Stimulated activated CD8-positive, alpha-beta memory T cell treated with anti-CD3 and anti-CD28 coated beads, Interleukin-7, amount 100 ng/mL, for 1 hour (primary cell): ENCODE results near the gene FAM200C.
"Not testable (repeated sequence)": the region's sequence is repeated elsewhere in the genome, so short reads cannot be mapped to it uniquely, and the experiment has no call there.

Experiments
- DNase-seq, 2 donors: peaks; one replicate each; pipeline ENCODE4 v3.0.0-alpha.2; 2020; ENCODE audit warnings: low read depth in 2 of 2

The FAM200C gene

DNA sequence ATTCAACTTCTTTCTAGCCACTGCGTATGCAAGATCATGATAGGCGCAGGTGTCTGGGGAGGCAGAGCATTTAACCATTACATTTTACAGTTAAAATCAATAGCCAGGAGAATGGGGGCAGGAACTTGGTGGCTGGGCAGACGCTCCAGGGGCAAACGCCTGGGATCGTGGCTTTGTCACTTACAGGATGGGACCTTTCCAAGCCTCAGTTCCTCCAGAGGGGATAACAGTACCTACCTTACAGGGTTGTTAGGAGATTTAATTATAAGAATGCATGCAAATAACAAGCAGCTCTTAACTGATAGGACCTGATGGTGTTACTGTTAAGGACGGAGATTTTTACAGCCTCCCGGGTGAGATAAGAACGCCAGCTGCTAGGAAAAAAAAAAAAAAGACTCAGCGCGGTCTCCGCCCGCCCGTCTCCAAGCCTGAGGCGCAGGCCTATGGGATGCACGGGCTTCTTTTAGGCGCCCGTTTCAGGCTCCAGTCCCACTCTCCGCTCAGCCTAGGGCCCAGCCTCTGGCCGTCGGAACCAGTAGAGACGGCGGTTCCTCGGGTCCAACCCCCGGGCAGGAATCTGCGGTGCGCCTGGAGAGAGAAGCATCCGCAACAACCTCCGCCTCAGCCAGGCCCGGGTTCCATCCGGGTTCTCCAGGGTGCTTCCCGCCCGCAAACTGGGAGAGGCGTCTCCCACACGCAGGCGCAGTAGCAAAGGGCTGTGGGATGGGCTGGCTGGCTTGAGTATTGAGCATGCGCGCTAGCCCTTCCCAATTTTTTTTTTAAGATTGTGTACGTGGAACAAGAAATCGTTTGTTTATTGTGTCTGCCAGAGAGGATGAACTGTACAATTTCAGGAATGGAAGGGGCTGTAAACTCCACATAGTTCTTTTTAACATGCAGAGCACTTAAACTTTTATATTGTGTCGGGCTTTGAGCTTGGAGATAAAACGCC is at the start of gene FAM200C:
Gene FAM200C, minus strand, starts transcription at position 653 of the 952 bp plus-strand sequence. CDS start 4,564 bp downstream, outside the sequence.
- peak; percentile 20 to 35 for DNase-seq

DNA sequence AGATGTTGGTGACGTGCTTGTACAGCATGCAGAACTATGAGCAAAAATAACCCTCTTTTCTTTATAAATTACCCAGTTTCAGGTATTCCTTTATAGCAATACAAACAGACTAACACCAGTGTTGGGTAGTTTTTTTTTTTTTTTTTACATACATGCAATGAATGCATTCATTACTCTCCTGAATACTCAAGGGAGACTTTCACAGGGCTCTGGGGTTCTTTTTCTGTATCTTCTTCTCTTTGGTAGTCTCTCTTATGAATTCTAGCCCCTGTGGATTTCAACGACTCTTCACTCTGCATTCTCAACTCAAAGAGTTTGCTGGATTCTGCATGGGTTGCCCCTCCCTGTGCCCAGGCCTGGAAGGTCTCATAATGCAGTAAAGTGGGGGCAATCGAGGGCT is 49.6 kb upstream of the FAM200C start:
- no peak for DNase-seq

DNA sequence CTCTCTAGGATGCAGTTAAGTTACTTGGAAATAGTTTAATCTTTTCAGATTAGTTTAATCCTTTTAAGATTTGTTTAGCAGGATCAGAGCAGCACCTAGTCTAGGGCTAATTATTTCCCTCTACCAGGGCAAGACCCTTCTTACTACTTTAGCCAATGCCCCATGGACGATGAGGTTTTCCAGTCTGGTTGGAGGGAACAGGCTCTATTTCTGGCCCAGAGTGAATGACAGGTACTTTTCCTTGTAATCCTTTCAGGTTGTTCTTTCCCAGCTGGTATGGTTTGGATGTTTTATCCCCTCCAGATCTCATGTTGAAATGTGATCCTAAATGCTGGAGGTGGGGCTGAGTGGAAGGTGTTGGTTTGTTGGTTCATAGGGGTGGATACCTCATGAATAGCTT is 49.0 kb upstream of the FAM200C start:
- DNase-seq: no peak

DNA sequence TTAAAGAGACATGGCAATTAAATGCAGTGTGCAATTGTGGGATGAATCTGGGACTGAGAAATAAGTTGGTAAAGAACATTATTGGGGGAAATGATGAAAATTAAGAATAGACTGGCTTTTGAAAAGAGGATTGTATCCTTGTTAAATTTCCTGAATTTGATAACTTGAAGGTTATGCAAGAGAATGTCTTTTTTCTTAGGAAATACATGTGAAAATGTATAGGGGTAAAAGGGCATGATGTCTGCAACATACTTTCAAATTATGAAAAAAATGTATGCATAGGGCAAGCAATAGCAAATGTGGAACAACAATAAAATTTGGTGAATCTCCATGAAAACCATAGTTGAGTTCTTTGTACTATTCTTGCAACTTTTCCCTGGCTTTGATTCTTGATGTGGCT is 45.9 kb upstream of the FAM200C start:
- no peak for DNase-seq

DNA sequence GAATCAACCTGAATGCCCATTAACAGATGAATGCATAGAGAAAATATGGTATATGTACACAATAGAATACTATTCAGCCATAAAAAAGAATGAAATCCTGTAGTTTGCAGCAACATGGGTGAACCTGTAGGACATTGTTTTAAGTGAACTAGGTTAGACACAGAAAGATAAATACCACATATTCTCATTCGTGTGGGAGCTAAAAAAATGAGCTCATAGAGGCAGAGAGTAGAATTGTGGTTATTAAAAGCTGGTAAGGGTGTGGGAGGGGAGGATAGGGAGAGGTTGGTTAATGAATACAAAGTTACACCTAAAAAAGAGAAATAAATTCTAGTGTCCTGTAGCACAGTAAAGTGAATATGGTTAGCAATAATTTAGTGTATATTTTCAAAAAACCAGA is 45.3 kb upstream of the FAM200C start:
- DNase-seq: no peak

DNA sequence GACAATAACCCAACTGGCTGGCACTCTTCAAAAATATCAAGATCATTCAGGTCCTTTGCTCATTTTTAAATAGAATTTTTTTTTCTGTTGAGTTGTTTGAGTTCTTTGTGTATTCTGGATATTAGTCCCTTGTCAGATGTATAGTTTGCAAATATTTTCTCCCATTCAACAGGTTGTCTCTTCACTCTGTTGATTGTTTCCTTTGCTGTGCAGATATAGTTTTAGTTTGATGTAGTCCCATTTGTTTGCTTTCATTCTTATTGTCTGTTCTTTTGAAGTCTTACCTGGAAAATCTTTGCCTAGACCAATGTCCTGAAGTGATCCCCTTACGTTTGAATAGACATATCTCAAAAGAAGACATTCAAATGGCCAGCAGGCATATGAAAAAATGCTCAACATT is 44.6 kb upstream of the FAM200C start:
- DNase-seq: no peak

DNA sequence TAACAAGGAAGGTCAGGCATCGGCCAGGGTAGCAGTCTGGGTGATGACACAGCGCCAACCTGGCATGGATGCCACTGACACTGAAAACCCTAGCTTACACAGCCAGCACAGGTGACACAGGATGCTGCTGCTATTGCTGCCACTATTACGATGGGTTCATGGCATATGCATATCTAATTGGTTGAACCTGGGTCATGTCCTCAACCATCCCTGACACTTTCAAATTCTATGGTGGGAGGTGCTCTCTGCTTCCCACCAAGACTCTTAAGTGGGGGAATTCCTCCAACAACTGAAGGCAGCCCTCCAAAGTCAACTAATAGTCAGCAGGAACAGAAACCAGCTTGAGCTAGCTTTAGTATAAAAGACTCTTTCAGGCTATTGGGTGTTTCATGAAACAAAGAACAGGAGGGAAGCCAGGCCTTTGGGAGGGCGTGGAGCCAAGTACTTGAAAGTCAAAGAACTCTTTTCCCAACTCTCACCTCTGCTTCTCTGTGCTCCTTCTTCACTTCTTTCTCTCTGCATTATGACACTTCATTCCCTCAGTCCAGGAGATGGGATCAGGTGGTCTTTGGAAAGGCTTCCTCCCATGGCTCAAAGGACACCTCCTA is 43.1 kb upstream of the FAM200C start:
- no peak for DNase-seq

DNA sequence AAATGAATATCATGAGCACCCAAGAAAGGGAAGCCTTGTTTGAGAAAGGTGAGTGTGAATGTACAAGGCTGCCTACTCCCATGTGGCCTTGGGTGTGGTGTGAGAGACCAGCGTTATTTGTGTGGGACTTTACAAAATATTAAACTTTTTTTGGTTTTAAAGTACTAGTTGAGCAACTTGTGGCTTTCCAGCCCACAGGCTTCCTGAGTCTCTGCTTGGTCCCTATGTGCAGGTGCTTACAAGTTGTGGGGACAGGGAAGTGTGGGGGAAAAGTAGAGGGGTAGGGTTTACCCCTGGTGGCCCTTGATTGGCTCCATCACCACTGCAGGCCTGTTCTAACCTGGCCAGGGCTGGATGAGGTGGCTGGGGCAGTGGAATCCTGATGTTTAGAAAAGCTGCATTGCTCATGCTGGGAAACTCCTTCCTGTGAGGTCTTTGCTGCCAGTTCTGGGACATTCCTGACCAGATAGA is 41.5 kb upstream of the FAM200C start:
- no peak for DNase-seq

DNA sequence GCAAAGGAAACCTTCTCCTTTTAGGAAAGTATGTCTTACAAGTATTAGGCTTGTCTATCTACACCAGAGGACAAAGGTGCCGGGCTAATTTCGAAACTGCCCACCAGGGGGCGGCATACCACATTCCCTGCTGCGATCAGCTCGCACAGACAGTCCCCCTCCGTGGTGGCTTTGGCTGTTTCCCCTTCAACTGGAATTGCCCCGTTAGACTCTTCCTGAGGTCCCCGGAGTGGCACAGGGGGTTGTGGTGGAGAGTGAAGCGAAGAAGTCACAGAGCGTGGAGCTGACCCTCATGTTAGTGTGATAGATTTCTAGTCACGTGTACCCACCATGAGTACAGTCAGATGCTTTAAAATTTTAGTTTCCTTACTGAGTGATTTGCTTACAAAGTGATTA is 39.3 kb upstream of the FAM200C start:
- DNase-seq: peak; percentile 74 to 86

DNA sequence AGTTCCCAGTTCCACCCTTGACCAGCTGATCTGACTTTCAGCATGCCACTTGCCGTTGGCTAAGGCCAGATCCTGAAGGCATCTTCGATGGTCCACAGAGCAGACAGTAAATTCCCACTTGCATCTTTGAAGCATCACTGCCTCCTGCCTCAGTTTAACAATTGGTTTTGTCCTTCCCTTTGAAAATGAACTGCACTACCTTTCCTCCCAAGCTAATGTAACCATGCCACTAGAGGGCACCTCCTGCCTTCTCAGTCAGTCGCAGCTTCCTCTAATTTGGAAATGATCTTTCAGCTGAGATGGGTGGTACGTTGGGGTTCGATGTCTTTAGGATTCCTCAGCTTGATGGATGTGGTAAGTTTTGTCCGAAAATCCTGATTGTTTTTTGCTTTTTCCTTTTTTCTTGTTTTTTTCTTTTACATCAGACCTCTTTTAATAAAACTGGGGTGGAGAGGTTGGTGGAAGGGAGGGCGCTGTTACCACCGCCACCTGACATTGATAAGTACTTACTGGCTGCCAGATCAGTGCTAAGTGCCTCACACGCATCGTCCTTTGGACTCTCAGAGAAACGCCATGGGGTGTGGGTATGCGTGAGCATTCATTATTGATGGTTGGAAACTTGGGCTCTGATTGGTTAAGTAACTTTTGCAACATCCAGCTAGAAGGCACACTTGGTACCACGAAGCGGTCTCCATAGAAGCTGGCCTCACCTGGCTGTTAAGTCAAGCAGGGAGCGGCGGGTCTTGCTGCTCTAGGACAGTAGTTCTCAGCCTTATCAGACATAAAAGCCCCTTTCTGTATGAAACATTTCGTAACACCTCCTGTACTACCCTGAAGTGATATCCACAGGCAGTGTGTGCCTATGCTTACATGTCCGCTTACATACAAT is 38.7 kb upstream of the FAM200C start:
- peak; percentile 23 to 36 for DNase-seq

DNA sequence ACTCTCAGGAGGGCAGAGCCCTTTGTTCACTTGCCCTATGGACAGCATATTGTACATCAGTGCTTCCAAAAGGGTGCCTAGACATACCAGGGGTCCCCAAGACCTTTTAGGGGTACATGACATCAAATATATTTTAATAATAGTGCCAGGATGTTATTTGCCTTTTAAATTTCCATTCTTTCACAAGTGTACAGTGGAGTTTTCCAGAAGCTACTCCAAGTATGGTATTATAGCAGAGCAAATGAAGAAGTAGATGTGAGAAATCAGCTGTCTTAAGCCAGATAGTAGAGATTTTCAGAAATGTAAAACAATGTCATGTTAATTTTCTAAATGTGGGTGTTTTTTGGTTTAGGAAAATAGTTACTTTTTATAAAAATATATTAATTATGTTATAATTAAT is 37.4 kb upstream of the FAM200C start:
- no peak for DNase-seq

DNA sequence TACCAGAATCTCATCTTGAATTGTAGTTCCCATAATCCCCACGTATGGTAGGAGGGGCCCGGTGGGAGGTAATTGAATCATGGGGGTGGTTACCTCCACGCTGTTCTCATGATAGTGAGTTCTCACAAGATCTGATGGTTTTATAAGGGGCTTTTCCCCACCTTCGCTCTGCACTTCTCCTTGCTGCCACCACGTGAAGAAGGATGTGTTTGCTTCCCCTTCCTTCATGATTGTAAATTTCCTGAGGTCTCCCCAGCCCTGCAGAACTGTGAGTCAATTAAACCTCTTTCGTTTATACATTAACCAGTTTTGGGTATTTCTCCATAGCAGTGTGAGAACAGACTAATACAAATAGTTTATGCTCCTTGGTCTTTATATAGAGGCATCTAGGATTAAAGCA is 36.8 kb upstream of the FAM200C start:
- DNase-seq: not testable (repeated sequence)

DNA sequence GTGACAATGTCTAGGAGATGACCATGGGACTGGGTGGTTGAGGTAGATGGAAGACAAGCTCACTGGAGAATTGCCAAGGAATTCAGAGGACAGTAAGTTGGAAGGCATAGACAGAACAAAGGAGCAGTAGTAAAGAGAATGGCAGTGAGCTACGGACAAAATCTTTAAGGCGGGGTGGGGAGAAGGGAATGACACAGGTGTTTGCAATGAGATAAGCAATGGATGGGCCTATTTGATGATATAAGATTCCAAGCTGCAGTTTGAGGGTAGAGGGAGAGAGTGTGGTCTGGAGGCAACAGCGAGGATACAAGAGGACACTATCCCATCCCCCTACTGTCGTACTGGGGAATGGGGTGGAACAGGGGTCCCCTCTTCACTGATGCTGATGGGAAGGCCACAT is 36.2 kb upstream of the FAM200C start:
- no peak for DNase-seq

DNA sequence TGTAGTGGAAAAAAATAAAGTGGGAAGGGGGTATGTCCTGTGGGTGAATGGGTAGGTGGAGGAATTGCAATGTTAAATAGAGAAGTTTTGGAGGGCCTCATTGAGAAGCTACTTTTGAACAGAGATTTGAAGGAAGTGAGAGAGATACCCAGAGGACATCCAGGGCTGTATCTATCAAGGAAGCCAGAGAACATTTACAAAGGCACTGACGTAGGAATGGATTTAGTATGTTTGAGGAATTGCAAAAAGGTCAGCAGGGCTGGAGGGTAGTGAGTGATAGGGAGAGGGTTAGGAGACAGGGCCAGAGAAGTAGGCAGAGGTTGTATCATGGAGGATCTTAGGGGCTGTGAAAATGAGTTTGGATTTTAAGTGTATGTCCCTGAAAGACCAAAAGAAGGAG is 35.7 kb upstream of the FAM200C start:
- no peak for DNase-seq

DNA sequence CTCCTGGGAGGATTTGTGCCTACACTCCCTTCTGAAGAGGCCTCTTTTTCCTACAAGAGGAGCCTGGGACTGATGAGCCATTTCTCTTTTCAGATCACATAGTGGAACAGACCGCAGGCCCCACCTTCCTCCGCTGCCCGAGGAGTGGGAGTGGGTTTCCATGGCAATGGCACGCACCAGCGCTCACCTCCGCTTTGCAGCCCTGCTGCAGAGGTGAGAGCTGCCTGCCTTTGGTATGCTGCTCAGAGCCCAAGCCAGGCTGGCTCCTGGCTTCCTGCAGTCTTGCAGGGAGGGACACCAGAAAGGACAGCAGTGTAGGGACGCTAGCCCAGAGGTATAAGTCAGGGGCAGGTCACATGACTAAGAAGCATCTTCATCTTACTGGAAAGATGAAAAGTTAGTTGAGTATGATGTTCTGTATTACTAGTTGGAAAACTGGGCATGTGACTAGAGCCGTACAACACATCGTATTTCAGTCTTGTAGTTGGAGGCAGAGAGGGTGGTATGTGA is 34.2 kb upstream of the FAM200C start:
- no peak for DNase-seq

DNA sequence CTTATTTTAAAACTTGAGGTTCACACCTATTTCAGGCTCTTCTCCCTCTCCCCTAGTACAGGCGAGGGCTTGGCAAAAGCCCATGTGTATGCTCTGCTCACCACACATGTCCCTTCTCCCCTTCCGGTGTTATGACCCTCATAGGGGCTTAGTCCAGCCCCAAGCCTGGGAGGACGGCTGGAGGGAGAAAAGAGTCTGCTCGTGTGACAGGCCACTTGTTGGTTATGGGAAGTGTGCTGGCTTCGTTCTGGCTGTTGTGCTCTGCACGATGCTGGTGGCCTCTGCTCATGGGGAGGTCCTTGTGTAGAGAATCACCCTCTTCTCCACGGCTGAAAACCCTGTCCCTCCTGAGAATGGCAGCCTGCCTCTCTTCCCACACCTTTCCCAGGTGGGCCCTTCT is 32.9 kb upstream of the FAM200C start:
- no peak for DNase-seq

DNA sequence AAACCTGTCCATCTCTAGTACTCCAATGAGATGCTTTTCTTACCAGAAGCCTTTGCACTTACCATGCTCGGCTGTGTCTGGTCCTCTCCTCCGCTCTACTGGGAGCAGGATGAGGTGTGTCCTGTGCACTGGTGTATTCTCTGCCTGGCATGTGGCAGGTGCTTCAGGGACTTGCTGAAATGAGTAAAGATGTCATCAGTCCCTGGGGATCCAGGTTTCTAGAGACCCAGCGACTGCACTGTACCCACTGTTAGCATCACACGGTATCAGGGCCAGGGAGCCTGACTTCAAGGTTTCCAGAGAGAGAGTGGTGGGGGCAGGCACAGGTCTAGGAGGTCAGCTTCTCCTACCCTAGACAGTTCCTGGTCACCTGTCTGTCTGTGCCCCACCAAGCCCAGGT is 32.3 kb upstream of the FAM200C start:
- no peak for DNase-seq

DNA sequence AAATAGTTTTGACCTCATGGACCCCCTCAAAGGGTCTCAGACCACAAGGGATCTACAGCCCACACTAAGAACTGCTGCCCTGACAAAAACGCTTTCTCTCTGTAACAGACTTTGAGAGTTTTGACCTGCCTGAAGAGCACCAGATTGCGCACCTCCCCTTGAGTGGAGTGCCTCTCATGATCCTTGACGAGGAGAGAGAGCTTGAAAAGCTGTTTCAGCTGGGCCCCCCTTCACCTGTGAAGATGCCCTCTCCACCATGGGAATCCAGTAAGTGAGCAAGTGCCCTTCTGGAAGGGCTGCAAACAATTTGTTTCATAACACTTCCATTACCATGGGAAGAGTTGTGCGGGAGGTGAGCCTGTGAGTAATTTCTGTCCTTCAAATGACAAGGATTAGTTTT is 27.8 kb upstream of the FAM200C start:
- DNase-seq: no peak

DNA sequence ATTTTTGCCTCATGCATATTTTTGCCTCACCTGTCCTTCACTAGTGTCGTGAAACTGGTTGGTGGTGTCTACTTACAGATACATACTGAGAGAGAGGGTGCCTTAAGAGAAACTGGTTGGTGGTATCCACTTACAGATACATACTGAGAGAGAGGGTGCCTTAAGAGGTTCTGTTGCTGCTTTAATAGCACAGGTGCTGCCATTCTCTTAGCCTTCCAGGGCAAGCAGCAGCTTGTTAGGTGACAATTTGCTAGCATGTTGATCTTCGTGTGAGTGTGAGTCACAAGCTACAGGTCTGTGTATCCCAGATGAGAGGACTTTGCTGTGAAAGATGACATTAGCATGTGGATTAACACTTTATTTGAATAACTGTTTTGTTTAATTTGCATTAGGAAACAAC is 23.2 kb upstream of the FAM200C start:
- no peak for DNase-seq

DNA sequence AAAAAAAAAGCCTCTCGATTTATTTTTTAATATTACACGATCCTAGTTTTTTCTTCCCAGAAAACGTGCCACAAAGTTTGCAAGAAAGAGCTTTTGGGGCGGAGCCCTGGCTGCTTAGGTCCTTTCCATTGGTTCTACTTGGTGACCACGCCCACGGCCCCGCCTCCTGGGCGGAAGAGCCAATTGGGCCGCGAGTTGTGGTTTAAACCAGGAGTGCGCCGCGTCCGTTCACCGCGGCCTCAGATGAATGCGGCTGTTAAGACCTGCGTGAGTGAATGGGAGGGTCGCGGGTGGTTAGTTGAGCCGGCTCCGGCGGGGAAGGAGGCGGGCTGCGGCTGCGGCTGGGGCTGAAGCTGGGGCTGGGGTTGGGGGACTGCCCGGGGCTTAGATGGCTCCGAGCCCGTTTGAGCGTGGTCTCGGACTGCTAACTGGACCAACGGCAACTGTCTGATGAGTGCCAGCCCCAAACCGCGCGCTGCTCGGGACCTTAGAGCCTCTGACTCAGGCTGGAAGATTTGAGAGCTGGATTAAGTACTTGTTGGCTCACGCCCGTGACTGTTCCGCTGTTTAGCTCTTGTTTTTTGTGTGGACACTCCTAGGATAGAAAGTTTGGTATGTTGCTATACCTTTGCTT is 21.9 kb upstream of the FAM200C start, which contains the start of gene PTTG1:
Gene PTTG1, plus strand, starts transcription at position 231 of the 634 bp plus-strand sequence. CDS start 458 bp downstream, outside the sequence.
- peak; percentile 79 to 83 for DNase-seq

DNA sequence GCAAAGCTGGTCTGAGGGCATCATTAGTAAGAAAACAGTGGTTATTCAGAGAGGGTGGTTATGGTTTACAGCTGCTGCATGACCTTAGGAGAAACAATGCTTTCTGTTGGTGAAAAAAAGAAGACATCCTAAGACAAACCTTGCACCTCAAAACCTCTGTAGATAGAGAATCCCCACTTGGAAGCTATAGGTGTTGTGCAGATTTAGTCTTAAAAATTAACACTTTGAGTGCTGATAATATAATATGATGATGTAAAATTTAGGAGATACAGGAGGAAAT is 20.4 kb upstream of the FAM200C start:
- DNase-seq: no peak
